ENCODE data around the gene SYCE3.
"Not testable (repeated sequence)": the region's sequence is repeated elsewhere in the genome, so short reads cannot be mapped to it uniquely, and the experiment has no call there.

Gene SYCE3

DNA sequence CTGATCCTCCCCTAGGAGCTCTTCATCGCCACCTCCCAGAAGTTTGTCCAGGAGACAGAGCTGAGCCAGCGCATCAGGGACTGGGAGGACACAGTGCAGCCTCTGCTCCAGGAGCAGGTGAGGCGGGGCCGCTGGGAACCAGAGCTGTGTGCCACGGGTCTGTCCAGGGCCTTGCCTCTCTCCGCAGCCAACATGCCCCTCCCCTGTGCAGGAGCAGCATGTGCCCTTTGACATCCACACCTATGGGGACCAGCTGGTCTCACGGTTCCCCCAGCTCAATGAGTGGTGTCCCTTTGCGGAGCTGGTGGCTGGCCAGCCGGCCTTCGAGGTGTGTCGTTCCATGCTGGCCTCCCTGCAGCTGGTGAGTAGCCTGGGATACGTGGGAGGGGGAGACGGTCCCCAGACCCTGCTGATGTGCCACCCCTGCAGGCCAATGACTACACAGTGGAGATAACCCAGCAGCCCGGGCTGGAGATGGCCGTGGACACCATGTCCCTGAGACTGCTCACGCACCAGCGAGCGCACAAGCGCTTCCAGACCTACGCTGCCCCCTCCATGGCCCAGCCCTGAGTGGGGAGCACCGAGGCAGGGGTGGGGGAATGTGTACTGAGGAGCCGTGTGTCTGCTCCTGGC, 39.8 kb downstream of the SYCE3 start:
- no peak overlapping the region for H3K4me3 ChIP-seq (ENCODE audit: low read length)
- TF ChIP-seq, protein P1, sequence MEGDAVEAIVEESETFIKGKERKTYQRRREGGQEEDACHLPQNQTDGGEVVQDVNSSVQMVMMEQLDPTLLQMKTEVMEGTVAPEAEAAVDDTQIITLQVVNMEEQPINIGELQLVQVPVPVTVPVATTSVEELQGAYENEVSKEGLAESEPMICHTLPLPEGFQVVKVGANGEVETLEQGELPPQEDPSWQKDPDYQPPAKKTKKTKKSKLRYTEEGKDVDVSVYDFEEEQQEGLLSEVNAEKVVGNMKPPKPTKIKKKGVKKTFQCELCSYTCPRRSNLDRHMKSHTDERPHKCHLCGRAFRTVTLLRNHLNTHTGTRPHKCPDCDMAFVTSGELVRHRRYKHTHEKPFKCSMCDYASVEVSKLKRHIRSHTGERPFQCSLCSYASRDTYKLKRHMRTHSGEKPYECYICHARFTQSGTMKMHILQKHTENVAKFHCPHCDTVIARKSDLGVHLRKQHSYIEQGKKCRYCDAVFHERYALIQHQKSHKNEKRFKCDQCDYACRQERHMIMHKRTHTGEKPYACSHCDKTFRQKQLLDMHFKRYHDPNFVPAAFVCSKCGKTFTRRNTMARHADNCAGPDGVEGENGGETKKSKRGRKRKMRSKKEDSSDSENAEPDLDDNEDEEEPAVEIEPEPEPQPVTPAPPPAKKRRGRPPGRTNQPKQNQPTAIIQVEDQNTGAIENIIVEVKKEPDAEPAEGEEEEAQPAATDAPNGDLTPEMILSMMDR (IDR thresholded peaks at IDR 0.05; ENCODE audit: insufficient read depth, low read depth, low read length, missing control alignments), result no peak
- DNase-seq (ENCODE audit: low read depth), result no peak

DNA sequence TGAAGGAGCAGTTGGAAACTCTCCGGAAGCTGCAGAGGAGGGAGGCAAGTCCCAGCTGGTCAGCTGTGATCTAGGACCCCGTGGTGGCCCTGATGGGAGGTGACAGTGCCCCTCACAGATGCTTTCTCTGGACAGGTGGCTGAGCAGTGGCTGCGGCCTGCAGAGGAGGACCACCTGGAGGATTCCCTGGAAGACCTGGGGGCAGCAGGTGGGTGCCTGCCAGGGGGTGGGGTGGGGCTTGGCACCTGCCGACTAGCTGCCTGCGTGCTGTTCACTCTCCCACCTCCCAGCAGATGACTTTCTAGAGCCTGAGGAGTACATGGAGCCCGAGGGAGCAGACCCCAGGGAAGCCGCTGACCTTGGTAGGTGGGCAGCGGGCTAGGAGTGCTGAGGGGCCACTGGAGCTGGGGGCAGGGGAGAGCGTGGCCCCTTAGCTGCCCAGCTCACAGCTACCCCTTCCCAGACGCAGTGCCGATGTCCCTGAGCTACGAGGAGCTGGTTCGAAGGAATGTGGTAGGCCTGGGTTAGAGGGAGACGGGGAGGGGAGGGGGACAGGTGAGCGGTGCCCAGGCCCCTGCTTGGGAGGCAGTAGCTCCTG, 40.4 kb downstream of the SYCE3 start:
- TF ChIP-seq, protein P1 (IDR thresholded peaks at IDR 0.05; ENCODE audit: insufficient read depth, low read depth, low read length, missing control alignments), result no peak
- H3K4me3 ChIP-seq (ENCODE audit: low read length), result no peak overlapping the region
- DNase-seq (ENCODE audit: low read depth), result no peak

DNA sequence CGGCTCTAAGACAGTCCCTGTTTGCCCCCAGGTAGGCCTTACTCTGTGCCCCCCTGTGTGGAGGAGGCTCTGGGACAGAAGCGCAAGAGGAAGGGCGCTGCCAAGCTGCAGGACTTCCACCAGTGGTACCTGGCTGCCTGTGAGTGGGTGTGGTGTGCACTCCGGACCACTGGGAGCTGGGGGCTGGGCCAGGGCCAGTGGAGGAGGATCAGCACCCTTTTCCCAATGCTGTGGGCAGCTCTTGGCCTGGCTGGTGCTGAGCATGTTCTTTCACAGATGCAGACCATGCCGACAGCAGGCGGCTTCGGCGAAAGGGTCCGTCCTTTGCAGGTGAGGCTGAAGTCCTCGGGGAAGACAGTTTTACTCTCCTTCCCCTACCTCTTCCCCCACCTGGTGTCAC, 41.0 kb downstream of the SYCE3 start:
- H3K4me3 ChIP-seq (ENCODE audit: low read length), result no peak overlapping the region
- TF ChIP-seq, protein P1 (IDR thresholded peaks at IDR 0.05; ENCODE audit: insufficient read depth, low read depth, low read length, missing control alignments), result no peak
- DNase-seq (ENCODE audit: low read depth), result no peak

DNA sequence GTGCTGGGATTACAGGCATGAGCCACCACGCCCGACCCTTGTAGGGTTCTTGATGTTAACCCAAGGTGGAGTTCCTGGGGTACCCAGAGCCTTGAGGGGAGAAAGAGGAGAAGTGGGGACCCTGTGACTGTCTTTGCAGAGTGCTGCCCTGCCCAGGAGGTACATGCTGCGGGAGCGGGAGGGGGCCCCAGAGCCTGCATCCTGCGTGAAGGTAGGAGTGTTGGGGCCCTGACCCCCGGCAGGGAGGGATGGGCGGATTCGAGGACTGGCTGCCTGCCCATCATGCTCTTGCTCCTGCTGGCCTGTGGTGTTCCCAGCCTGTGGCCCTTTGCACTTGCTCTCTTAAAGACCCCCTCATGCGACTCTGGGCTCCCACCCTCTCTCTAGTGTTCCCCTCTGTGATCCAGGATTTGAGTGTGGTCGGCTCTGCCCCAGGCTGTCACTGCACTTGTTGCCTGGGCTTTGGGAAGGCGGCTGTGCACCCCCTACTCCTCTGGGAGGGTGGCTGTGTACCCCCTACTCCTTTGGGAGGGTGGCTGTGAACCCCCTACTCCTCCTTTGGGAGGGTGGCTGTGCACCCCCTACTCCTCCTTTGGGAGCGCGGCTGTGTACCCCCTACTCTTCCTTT, 41.8 kb downstream of the SYCE3 start:
- DNase-seq (ENCODE audit: low read depth), result no peak
- TF ChIP-seq, protein P1 (IDR thresholded peaks at IDR 0.05; ENCODE audit: insufficient read depth, low read depth, low read length, missing control alignments), result no peak
- H3K4me3 ChIP-seq (ENCODE audit: low read length), result no peak overlapping the region

DNA sequence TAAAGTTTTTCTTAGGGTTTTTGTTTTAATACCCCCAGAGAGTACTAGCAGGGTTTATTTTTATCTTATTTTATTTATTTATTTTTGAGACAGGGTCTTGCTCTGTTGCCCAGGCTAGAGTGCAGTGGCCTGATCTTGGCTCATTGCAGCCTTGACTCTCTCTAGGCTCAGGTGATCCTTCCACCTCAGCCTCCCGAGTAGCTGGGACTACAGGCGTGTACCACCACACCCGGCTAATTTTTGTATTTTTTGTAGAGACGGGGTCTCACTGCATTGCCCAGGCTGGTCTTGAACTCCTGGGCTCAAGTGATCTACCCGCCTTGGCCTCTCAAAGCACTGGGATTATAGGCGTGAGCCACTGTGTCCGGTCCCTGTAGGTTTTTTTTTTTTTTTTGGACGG, 42.5 kb downstream of the SYCE3 start:
- DNase-seq (ENCODE audit: low read depth); H3K4me3 ChIP-seq (ENCODE audit: low read length): not testable (repeated sequence)

DNA sequence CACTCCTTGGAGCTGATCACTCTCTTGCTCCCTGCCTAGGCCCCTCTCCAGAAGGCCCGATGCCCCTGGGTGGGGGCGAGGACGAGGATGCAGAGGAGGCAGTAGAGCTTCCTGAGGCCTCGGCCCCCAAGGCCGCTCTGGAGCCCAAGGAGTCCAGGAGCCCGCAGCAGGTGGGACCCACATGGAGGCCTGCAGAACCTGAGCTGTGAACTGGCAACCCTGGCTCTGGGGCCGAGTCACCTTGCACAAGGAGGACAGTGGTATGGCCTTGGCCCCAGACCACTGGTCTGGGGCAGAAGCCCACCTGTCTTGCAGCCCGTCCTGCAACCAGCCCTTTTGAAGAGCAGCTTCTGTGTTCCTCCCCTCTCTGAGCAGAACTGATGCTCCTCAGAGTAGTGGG, 43.6 kb downstream of the SYCE3 start:
- H3K4me3 ChIP-seq (ENCODE audit: low read length), result no peak overlapping the region
- TF ChIP-seq, protein P1 (IDR thresholded peaks at IDR 0.05; ENCODE audit: insufficient read depth, low read depth, low read length, missing control alignments), result no peak
- DNase-seq (ENCODE audit: low read depth), result no peak

DNA sequence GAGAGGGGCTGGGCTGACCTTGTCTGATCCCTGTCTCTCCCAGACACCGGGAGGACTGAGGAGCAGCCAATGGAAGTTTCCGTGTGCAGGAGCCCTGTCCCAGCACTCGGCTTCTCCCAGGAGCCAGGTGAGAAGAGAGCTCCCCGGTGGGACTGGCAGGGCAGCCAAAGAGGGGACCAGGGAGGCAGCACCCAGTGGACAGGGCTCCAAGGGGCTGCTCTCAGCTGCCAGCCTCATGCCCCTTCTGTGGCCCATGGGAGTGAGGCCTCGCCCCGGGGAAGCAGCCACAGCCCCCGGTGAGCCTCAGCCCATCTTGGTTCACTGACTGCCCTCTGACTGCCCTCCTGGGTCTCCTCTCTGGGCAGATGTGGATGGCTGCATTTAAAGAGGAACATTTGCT, 44.1 kb downstream of the SYCE3 start:
- TF ChIP-seq, protein P1 (IDR thresholded peaks at IDR 0.05; ENCODE audit: insufficient read depth, low read depth, low read length, missing control alignments), result no peak
- H3K4me3 ChIP-seq (ENCODE audit: low read length), result no peak overlapping the region
- DNase-seq (ENCODE audit: low read depth), result no peak

All from epithelial cell of esophagus (primary cell).